ENCODE results near the gene TTC7B.

TTC7B gene

DNA sequence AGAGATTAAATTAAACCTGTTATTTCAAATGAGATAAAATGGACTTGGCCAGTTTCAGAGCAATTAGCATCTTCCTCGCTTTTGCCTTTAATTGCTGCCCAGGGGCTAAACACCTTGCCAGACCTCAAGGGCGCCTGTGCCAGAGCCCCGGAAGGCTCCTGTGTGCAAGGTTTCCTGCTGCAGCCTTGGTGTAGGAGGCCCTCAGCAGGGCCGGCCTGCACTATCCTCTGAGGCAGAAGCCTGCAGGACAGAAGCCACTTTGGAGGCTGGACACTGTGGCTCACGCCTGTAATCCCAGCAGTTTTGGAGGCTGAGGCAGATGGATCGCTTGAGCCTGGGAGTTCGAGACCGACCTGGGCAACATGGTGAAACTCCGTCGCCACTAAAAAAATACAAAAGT, 269.0 kb downstream of the TTC7B start:
- no peak for TF ChIP-seq SIN3A (IDR thresholded peaks at IDR 0.05; ENCODE audit: borderline replicate concordance, insufficient read depth, low read length)
- TF ChIP-seq POLR2AphosphoS5 (IDR thresholded peaks at IDR 0.05; ENCODE audit: low read depth, low read length): no peak
- TF ChIP-seq, protein P1, sequence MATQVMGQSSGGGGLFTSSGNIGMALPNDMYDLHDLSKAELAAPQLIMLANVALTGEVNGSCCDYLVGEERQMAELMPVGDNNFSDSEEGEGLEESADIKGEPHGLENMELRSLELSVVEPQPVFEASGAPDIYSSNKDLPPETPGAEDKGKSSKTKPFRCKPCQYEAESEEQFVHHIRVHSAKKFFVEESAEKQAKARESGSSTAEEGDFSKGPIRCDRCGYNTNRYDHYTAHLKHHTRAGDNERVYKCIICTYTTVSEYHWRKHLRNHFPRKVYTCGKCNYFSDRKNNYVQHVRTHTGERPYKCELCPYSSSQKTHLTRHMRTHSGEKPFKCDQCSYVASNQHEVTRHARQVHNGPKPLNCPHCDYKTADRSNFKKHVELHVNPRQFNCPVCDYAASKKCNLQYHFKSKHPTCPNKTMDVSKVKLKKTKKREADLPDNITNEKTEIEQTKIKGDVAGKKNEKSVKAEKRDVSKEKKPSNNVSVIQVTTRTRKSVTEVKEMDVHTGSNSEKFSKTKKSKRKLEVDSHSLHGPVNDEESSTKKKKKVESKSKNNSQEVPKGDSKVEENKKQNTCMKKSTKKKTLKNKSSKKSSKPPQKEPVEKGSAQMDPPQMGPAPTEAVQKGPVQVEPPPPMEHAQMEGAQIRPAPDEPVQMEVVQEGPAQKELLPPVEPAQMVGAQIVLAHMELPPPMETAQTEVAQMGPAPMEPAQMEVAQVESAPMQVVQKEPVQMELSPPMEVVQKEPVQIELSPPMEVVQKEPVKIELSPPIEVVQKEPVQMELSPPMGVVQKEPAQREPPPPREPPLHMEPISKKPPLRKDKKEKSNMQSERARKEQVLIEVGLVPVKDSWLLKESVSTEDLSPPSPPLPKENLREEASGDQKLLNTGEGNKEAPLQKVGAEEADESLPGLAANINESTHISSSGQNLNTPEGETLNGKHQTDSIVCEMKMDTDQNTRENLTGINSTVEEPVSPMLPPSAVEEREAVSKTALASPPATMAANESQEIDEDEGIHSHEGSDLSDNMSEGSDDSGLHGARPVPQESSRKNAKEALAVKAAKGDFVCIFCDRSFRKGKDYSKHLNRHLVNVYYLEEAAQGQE (IDR thresholded peaks at IDR 0.05; ENCODE audit: insufficient read depth in 1 of 2, low read depth in 2 of 2, low read length in 2 of 2): no peak
- TF ChIP-seq FOXP2 (optimal IDR thresholded peaks at IDR 0.05; ENCODE audit: borderline replicate concordance, extremely low read depth, extremely low read length, insufficient read depth): no peak
- no peak for TF ChIP-seq TAF1 (IDR thresholded peaks at IDR 0.05; ENCODE audit: borderline replicate concordance, insufficient read depth, low read length)

DNA sequence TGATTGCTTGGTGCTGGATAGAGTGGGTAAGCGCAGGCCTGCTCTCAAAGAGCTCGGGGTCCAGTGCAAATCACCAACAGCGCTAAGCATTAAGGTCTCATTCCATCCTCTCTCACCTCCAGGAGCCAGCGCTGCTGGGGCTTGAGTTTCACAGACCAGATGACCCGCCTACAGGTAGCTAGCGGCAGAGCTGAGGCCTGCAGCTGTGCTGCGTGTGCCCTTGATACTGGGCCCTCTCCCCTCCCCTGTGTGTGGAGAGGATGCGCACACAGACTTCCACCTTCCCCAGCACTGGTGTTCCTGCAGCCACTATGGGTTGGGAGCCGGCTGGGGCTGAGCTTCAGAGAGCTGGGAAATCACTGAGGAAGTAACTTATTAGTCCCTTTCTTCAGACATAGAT, 269.5 kb downstream of the TTC7B start:
- TF ChIP-seq FOXP2 (optimal IDR thresholded peaks at IDR 0.05; ENCODE audit: borderline replicate concordance, extremely low read depth, extremely low read length, insufficient read depth) (no peak), POLR2AphosphoS5 (IDR thresholded peaks at IDR 0.05; ENCODE audit: low read depth, low read length) (no peak), TAF1 (IDR thresholded peaks at IDR 0.05; ENCODE audit: borderline replicate concordance, insufficient read depth, low read length) (no peak), SIN3A (IDR thresholded peaks at IDR 0.05; ENCODE audit: borderline replicate concordance, insufficient read depth, low read length) (no peak)
- TF ChIP-seq, protein P1 (IDR thresholded peaks at IDR 0.05; ENCODE audit: insufficient read depth in 1 of 2, low read depth in 2 of 2, low read length in 2 of 2): no peak

- no peak for TF ChIP-seq SIN3A (IDR thresholded peaks at IDR 0.05; ENCODE audit: borderline replicate concordance, insufficient read depth, low read length)
- TF ChIP-seq FOXP2 (optimal IDR thresholded peaks at IDR 0.05; ENCODE audit: borderline replicate concordance, extremely low read depth, extremely low read length, insufficient read depth): no peak
- TF ChIP-seq, protein P1 (IDR thresholded peaks at IDR 0.05; ENCODE audit: insufficient read depth in 1 of 2, low read depth in 2 of 2, low read length in 2 of 2): no peak
- TF ChIP-seq POLR2AphosphoS5 (IDR thresholded peaks at IDR 0.05; ENCODE audit: low read depth, low read length): no peak
- TF ChIP-seq TAF1 (IDR thresholded peaks at IDR 0.05; ENCODE audit: borderline replicate concordance, insufficient read depth, low read length): no peak
Observed at GRCh38 chr14:90545966-90546751, 270.1 kb downstream of the TTC7B start.

- no peak for TF ChIP-seq FOXP2 (optimal IDR thresholded peaks at IDR 0.05; ENCODE audit: borderline replicate concordance, extremely low read depth, extremely low read length, insufficient read depth)
- no peak for TF ChIP-seq SIN3A (IDR thresholded peaks at IDR 0.05; ENCODE audit: borderline replicate concordance, insufficient read depth, low read length)
- no peak for TF ChIP-seq POLR2AphosphoS5 (IDR thresholded peaks at IDR 0.05; ENCODE audit: low read depth, low read length)
- no peak for TF ChIP-seq TAF1 (IDR thresholded peaks at IDR 0.05; ENCODE audit: borderline replicate concordance, insufficient read depth, low read length)
- TF ChIP-seq, protein P1 (IDR thresholded peaks at IDR 0.05; ENCODE audit: insufficient read depth in 1 of 2, low read depth in 2 of 2, low read length in 2 of 2): no peak
Observed at GRCh38 chr14:90545382-90545781, 270.8 kb downstream of the TTC7B start.
